Parathyroid adenoma (tissue), 2 donors: ENCODE data around the gene TBXAS1.

Experiments
- H2AFZ ChIP-seq: fragments of 300-600 bp; sonication (generic); one replicate; pipeline ENCODE4 v1.7.0; 2017; ENCODE audit warnings: antibody characterized with exemption, mild to moderate bottlenecking
- H3K27ac ChIP-seq: fragments of 300-600 bp; sonication (generic); one replicate; pipeline ENCODE4 v1.7.0; 2017
- H3K27me3 ChIP-seq: fragments of 300-600 bp; sonication (generic); one replicate; pipeline ENCODE4 v1.7.0; 2017; ENCODE audit warnings: low read length; ENCODE audit not compliant: control insufficient read depth, insufficient read depth
- H3K36me3 ChIP-seq: fragments of 300-600 bp; sonication (generic); one replicate; pipeline ENCODE4 v1.7.0; 2017; ENCODE audit warnings: low read length; ENCODE audit not compliant: control insufficient read depth, insufficient read depth
- H3K4me1 ChIP-seq: fragments of 300-600 bp; sonication (generic); one replicate; pipeline ENCODE4 v1.7.0; 2017; ENCODE audit warnings: control low read depth
- H3K4me2 ChIP-seq: fragments of 300-600 bp; sonication (generic); one replicate; pipeline ENCODE4 v1.7.0; 2017; ENCODE audit warnings: low read length
- H3K4me3 ChIP-seq: fragments of 300-600 bp; sonication (generic); one replicate; pipeline ENCODE4 v1.7.0; 2017; ENCODE audit warnings: low read depth, low read length
- H3K79me2 ChIP-seq: fragments of 300-600 bp; sonication (generic); one replicate; pipeline ENCODE4 v1.7.0; 2017; ENCODE audit warnings: control low read depth
- H3K9ac ChIP-seq: fragments of 300-600 bp; sonication (generic); one replicate; pipeline ENCODE4 v1.7.0; 2017; ENCODE audit warnings: mild to moderate bottlenecking
- H3K9me3 ChIP-seq: fragments of 300-600 bp; sonication (generic); one replicate; pipeline ENCODE4 v1.7.0; 2017; ENCODE audit warnings: low read length; ENCODE audit not compliant: control insufficient read depth
- CTCF ChIP-seq: fragments of 300-600 bp; sonication (generic); IDR thresholded peaks from one replicate; pipeline ENCODE4 v1.7.0; 2017; ENCODE audit warnings: antibody characterized with exemption, mild to moderate bottlenecking
- donor health status: primary hyperparathyroidism.

TBXAS1 gene

GRCh38 chr7:139995017-139995915 lies 166.2 kb downstream of the TBXAS1 start:
- Histone ChIP-seq H3K27me3 (no peaks in the 10 kb centered on the region), H3K4me2 (no peak overlapping the region), H2AFZ (no peak overlapping the region), H3K4me3 (no peak overlapping the region), H3K79me2 (no peaks in the 10 kb centered on the region), H3K9ac (no peak overlapping the region), H3K4me1 (peaks cover 4% of the 10 kb centered on the region), H3K9me3 (no peaks in the 10 kb centered on the region), H3K27ac (no peak overlapping the region), H3K36me3 (no peaks in the 10 kb centered on the region)
- no peak for TF ChIP-seq CTCF

- Histone ChIP-seq H3K9me3 (no peaks in the 10 kb centered on the region), H3K9ac (no peak overlapping the region), H3K4me2 (no peak overlapping the region), H3K4me3 (no peak overlapping the region), H3K36me3 (no peaks in the 10 kb centered on the region), H3K27ac (no peak overlapping the region), H3K79me2 (no peaks in the 10 kb centered on the region), H2AFZ (no peak overlapping the region), H3K27me3 (no peaks in the 10 kb centered on the region), H3K4me1 (peaks cover 4% of the 10 kb centered on the region)
- TF ChIP-seq CTCF: no peak
Observed at GRCh38 chr7:139998572-139998971, 169.5 kb downstream of the TBXAS1 start.

GRCh38 chr7:139999516-139999915 lies 170.5 kb downstream of the TBXAS1 start:
- Histone ChIP-seq H3K36me3 (no peaks in the 10 kb centered on the region), H3K27ac (no peak overlapping the region), H3K9ac (no peak overlapping the region), H3K9me3 (no peaks in the 10 kb centered on the region), H3K4me3 (no peak overlapping the region), H3K79me2 (no peaks in the 10 kb centered on the region), H3K4me1 (peaks cover 4% of the 10 kb centered on the region), H2AFZ (no peak overlapping the region), H3K27me3 (no peaks in the 10 kb centered on the region), H3K4me2 (no peak overlapping the region)
- no peak for TF ChIP-seq CTCF

- Histone ChIP-seq H2AFZ (no peak overlapping the region), H3K79me2 (no peaks in the 10 kb centered on the region), H3K27me3 (no peaks in the 10 kb centered on the region), H3K9me3 (no peaks in the 10 kb centered on the region), H3K27ac (no peak overlapping the region), H3K9ac (no peak overlapping the region), H3K4me3 (no peak overlapping the region), H3K36me3 (no peaks in the 10 kb centered on the region), H3K4me2 (no peak overlapping the region), H3K4me1 (no peaks in the 10 kb centered on the region)
- no peak for TF ChIP-seq CTCF
Observed at GRCh38 chr7:140000666-140001268, 171.7 kb downstream of the TBXAS1 start.
